Measurements from ENCODE around the gene OR2T8. TPM values are rescaled to one million over a fixed set of nuclear protein-coding genes. Genes with fewer than 3 reads are reported as not detected.

OR2T8 gene, protein sequence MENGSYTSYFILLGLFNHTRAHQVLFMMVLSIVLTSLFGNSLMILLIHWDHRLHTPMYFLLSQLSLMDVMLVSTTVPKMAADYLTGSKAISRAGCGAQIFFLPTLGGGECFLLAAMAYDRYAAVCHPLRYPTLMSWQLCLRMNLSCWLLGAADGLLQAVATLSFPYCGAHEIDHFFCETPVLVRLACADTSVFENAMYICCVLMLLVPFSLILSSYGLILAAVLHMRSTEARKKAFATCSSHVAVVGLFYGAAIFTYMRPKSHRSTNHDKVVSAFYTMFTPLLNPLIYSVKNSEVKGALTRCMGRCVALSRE
- not detected in 2 replicates for total RNA-seq (ENCODE audit: low replicate concordance)

DNA sequence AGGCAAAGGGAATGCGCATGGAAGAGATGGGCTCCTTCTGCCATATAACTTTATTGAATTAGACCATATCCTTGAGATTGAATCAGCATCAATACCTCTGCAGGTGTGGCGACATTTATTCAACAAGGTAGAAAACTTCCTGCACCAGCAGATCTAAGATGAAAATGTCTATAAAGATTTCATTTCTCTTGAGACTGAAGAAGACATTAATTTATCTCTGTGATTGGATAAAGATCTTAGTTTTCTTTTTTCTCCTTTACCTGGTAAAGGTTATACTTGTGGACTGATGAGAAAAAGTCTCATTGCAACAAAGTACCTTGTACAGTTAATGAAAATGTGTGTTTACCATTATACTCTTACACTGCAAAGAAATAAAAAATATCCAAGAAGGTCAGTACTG, at the start of gene OR2T8:
TSS of gene OR2T8 (plus strand) at position 301 of the 400 bp plus-strand sequence. CDS start 766 bp downstream, outside the sequence.
- no peak for DNase-seq (ENCODE audit: low read depth)
- TF ChIP-seq CTCF (IDR thresholded peaks at IDR 0.05; ENCODE audit: insufficient read depth, low read length) = no peak
- H3K4me3 ChIP-seq (ENCODE audit: low read depth, low read length) = no peak within 1 kb of the TSS

GRCh38 chr1:247883346-247883745, 36.7 kb upstream of the OR2T8 start:
- H3K4me3 ChIP-seq (ENCODE audit: low read depth, low read length) = no peak overlapping the region
- DNase-seq (ENCODE audit: low read depth) = no peak
- TF ChIP-seq CTCF (IDR thresholded peaks at IDR 0.05; ENCODE audit: insufficient read depth, low read length) = no peak

DNA sequence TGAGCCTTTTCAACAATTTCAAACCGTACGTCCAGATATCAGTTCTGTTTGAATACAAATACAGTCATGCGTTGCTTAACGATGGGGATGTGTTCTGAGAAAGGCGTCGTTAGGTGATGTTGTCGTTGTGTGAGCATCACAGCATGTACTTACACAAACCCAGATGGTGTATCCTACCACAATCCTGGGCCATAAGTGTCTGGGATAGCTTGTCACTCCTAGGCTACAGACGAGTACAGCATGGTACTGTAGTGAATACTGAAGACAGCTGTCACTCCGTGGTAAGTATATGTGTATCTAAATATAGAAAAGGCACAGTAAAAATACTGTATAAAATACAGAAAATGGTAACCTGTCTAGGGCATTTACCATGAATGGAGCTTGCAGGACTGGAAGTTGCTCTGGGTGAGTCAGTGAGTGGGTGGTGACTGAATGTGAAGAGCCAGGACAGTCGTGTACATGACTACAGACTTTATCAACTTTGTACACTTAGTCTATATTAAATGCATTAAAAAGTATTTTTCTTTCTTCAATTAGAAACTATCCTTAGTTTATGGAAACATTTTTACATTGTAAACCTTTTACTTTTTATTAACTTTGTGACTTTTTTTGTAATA, 35.1 kb upstream of the OR2T8 start:
- no peak for DNase-seq (ENCODE audit: low read depth)
- H3K4me3 ChIP-seq (ENCODE audit: low read depth, low read length) = no peak overlapping the region
- no peak for TF ChIP-seq CTCF (IDR thresholded peaks at IDR 0.05; ENCODE audit: insufficient read depth, low read length)

- no peak for DNase-seq (ENCODE audit: low read depth)
- H3K4me3 ChIP-seq (ENCODE audit: low read depth, low read length) = no peak within 1 kb of the TSS
- no peak for TF ChIP-seq CTCF (IDR thresholded peaks at IDR 0.05; ENCODE audit: insufficient read depth, low read length)
Measured at GRCh38 chr1:247895163-247895637, 24.9 kb upstream of the OR2T8 start, which contains the start of gene OR2W3. TSS of gene OR2W3 (plus strand) at chr1:247895587. CDS start at chr1:247895587, 0 bp downstream.

DNA sequence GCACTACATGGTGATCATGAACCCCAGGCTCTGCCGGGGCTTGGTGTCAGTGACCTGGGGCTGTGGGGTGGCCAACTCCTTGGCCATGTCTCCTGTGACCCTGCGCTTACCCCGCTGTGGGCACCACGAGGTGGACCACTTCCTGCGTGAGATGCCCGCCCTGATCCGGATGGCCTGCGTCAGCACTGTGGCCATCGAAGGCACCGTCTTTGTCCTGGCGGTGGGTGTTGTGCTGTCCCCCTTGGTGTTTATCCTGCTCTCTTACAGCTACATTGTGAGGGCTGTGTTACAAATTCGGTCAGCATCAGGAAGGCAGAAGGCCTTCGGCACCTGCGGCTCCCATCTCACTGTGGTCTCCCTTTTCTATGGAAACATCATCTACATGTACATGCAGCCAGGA, 24.1 kb upstream of the OR2T8 start:
- no peak for TF ChIP-seq CTCF (IDR thresholded peaks at IDR 0.05; ENCODE audit: insufficient read depth, low read length)
- H3K4me3 ChIP-seq (ENCODE audit: low read depth, low read length) = no peak overlapping the region
- no peak for DNase-seq (ENCODE audit: low read depth)

- H3K4me3 ChIP-seq (ENCODE audit: low read depth, low read length) = no peak overlapping the region
- no peak for DNase-seq (ENCODE audit: low read depth)
- no peak for TF ChIP-seq CTCF (IDR thresholded peaks at IDR 0.05; ENCODE audit: insufficient read depth, low read length)
Measured at GRCh38 chr1:247904122-247904521, 15.9 kb upstream of the OR2T8 start.
